ENCODE results near the gene TBCB.

DNA sequence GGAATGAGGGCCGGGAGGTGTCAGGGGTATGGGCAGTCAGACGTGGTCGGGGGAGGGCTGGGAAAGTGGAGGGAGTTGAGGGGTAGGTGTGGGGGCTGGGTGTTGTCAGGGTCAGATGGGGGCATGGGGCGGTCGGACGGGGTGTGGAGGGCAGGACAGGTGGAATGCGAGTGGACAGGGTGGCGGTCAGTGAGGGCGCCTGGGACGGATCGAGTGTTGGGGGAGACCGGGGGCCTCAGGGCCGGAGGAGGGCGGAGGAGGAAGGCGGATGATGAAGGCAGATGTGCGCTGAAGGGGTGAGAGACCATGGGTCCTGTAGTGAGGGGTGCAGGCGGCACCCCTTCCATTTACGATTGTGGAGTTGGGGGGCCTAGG, 5.7 kb downstream of the TBCB start:
- TF ChIP-seq, protein P1, sequence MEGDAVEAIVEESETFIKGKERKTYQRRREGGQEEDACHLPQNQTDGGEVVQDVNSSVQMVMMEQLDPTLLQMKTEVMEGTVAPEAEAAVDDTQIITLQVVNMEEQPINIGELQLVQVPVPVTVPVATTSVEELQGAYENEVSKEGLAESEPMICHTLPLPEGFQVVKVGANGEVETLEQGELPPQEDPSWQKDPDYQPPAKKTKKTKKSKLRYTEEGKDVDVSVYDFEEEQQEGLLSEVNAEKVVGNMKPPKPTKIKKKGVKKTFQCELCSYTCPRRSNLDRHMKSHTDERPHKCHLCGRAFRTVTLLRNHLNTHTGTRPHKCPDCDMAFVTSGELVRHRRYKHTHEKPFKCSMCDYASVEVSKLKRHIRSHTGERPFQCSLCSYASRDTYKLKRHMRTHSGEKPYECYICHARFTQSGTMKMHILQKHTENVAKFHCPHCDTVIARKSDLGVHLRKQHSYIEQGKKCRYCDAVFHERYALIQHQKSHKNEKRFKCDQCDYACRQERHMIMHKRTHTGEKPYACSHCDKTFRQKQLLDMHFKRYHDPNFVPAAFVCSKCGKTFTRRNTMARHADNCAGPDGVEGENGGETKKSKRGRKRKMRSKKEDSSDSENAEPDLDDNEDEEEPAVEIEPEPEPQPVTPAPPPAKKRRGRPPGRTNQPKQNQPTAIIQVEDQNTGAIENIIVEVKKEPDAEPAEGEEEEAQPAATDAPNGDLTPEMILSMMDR (IDR thresholded peaks at IDR 0.05) = no peak
- no peak for TF ChIP-seq POLR2A (IDR thresholded peaks at IDR 0.05)

Data from ovary (tissue), 3 donors.